Central memory CD8-positive, alpha-beta T cell (primary cell): ENCODE measurements around the gene CFAP210.
A peak's percentile ranks its signal among the peaks of the same experiment; 100 is the strongest.

Experiments
- ATAC-seq: fragments of 150-1000 bp; cut with Tn5 transposase; replicated peaks from 2 replicates; pipeline ENCODE4 v1.10.0; 2022; ENCODE audit warnings: mild to moderate bottlenecking, moderate FRiP score, moderate number of reproducible peaks; ENCODE audit not compliant: poor library complexity, severe bottlenecking; ENCODE audit errors: extremely low read depth
- DNase-seq, 2 donors: peaks; one replicate each; pipeline ENCODE4 v3.0.0; 2021; ENCODE audit warnings: low spot score in 2 of 2
- H3K27ac Mint-ChIP-seq: one replicate; pipeline ENCODE4 v1.8.0; 2022; ENCODE audit warnings: low read depth, mild to moderate bottlenecking, moderate library complexity, mixed read lengths
- H3K27me3 Mint-ChIP-seq: one replicate; pipeline ENCODE4 v1.8.0; 2022; ENCODE audit warnings: mixed read lengths
- H3K36me3 Mint-ChIP-seq: one replicate; pipeline ENCODE4 v1.8.0; 2022; ENCODE audit warnings: mild to moderate bottlenecking, moderate library complexity, mixed read lengths; ENCODE audit not compliant: insufficient read depth
- H3K4me1 Mint-ChIP-seq: one replicate; pipeline ENCODE4 v1.8.0; 2022; ENCODE audit warnings: mixed read lengths
- H3K4me3 Mint-ChIP-seq: one replicate; pipeline ENCODE4 v1.8.0; 2022; ENCODE audit warnings: mild to moderate bottlenecking, moderate library complexity, mixed read lengths
- H3K9me3 Mint-ChIP-seq: one replicate; pipeline ENCODE4 v1.8.0; 2022; ENCODE audit warnings: mixed read lengths

The CFAP210 gene, protein sequence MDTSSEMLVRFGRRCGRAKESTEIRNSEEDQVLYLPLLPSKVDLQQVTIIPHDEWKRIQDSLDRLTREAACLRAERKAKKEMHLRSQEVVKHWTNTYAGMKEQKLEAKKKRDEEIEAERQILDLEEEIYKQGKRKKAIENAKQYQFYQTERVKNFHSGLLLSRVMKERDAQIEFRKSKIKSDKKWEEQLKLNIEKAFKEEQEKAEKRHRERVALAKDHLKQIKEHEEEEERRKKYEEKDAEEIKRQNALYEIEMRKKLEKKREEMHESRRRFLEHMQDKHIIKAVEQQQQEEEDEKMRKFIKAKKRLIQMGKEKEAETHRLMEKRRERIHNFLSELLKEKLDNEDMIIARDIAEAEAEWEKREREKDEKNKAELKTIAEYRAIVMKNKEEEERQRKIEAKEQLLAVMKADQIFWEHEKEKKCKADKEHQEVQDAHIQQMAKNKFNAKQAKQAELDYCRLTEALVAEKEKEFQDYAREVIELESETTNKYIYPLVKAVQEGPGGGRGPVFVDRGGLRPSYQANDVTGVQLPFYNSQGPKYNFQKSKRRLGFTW

DNA sequence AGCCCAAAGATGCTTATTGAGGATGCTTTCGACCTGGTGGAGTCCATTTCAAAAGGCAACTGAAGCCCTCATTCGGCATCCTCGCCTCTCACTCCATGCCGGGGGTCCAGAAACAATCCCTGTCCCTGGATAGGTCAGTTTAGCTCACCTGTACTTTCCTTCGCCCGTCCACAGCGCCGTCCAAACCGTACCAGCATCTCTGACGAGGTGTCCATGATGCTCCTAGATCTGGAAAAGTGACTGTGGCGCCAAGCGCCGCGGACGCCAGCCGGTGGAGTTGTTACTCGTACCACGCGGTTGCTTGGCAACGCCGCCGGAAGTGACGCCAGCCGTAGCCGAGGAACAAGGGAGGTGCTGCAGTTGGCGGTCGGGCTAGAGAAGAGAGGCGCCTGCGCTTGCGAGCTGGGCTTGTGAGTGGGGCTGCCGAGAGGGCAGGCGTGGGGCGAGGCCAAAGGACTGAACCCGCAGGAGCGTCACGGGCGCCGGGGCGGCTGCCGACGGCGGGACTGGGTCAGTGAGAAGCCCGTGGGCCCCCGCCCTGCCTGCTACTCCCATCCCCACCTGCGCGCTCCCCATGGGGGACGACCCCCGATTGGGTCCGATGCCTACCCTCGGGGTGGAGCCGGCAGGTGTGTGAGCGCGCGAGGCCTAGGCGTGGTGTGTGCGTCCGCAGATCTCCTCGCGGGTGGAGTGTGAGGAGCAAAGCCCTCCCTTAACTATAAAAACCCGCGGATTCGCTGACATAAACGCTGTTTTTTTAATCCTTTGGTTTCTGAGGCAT lies at the start of gene CFAP210, which contains the start of gene PHOSPHO2:
TSS of gene CFAP210 (minus strand) at position 293 of the 781 bp plus-strand sequence. CDS start at position 215, 78 bp downstream.
TSS of gene PHOSPHO2 (plus strand) at position 357 of the 781 bp plus-strand sequence. CDS start 6,503 bp downstream, outside the sequence.
- Mint-ChIP-seq H3K4me1 (peaks cover 19% of the 10 kb centered on the region), H3K27me3 (no peaks in the 10 kb centered on the region), H3K9me3 (peaks cover 11% of the 10 kb centered on the region), H3K27ac (peak within 1 kb of the TSS; percentile 99), H3K4me3 (peak within 1 kb of the TSS; percentile 85), H3K36me3 (peaks cover 24% of the 10 kb centered on the region)
- DNase-seq (peak; percentile 99), ATAC-seq (peak; percentile 96)

DNA sequence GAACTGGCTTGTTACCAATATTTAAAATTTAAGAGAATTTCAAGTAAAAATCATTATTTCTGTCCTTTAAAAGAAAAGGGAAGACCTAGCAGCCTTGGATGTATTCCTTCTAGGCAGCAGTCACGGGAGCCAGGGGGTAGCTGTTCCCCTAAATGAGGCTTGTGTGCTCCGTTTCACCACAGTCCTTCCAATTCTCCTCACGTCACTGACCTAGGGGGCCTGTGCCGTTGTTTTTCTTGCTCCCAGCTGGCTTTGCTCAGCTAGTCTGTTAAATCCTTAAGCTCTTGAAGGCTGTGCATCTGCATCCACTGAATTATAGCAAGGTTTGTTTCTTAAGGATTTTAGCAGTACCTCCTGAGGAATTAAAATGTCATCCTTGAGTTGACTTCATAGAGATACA lies 49.3 kb upstream of the CFAP210 start:
- Mint-ChIP-seq H3K36me3 (no peaks in the 10 kb centered on the region), H3K4me1 (no peaks in the 10 kb centered on the region), H3K27ac (no peak overlapping the region), H3K9me3 (no peaks in the 10 kb centered on the region), H3K27me3 (no peaks in the 10 kb centered on the region), H3K4me3 (no peak overlapping the region)
- DNase-seq (no peak), ATAC-seq (no peak)

DNA sequence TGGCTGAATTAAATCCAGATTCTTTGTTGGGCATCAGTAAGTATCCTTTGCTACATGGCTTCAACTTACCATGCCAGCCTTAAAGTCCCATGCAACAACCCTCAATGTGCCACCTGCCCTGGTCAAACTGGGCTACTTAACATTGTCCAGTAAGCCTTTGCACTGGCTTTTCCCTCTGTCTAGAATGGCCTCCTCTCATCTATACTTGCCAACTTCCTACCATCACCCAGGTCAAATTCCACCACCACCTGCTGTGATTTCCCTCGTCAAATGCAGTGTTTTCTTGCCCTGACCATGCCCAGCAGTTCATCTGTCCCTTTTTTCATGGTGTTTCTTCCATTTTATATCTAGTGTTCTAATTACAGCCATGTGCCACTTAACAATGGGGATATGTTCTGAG lies 45.1 kb upstream of the CFAP210 start:
- H3K27ac Mint-ChIP-seq: peak overlapping the region; percentile 1
- ATAC-seq (no peak), DNase-seq (no peak)
- peaks cover 21% of the 10 kb centered on the region for H3K27me3 Mint-ChIP-seq
- H3K4me1 Mint-ChIP-seq: no peaks in the 10 kb centered on the region
- no peak overlapping the region for H3K4me3 Mint-ChIP-seq
- no peaks in the 10 kb centered on the region for H3K36me3 Mint-ChIP-seq
- no peaks in the 10 kb centered on the region for H3K9me3 Mint-ChIP-seq

DNA sequence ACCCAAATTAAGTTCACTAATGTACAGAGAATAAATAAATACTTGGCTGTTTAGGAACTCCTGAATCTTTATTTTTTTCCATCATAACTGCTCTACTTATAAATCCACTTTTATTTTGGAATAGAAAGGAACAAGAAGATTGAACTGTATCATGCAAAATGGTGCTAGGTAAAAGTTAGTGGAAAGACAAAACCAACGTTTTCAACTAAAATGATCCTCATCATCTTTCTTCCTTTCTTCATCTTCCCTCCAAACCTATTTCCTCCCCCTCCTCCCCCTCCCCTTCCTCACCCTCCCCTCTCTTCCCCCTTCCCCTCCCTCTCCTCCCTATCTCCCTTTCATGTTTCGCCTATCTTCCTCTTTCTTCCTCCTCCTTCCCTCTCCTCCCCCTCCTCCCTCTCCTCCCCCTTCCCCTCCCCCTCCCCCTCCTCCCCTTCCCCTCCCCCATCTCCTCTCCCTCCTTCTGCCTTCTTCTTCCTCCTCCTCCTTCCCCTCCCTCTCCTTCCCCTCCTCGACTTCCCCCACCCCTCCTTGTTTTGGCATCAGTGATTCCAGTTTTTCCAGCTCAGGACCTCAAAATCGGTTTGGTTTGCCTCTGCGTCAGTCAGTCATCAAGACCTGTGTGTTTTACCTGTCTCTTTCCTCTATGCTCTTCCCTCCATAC lies 44.5 kb upstream of the CFAP210 start:
- H3K27me3 Mint-ChIP-seq: peaks cover 21% of the 10 kb centered on the region
- H3K4me3 Mint-ChIP-seq: no peak overlapping the region
- ATAC-seq (no peak), DNase-seq (no peak)
- no peaks in the 10 kb centered on the region for H3K36me3 Mint-ChIP-seq
- H3K9me3 Mint-ChIP-seq: no peaks in the 10 kb centered on the region
- H3K4me1 Mint-ChIP-seq: peaks cover 2% of the 10 kb centered on the region
- H3K27ac Mint-ChIP-seq: no peak overlapping the region

DNA sequence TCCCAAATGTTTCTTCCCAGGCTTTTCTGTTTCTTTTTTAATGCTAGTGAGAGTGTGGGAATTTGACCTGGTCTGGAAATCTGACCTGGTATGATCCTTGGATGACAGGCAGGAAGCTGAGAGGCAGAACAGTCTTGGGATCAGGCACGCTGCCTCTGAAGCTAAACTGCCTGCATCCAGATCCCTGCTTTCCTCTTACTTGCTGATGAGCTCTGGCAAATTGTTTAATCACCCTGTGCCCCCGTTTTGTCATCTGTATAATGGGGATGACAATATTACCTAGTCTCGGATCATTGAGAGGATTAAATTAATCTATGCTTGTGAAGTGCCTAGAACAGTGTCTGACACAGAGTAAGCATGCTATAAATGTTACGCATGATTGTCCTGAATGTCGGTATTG lies 42.7 kb upstream of the CFAP210 start:
- no peaks in the 10 kb centered on the region for H3K9me3 Mint-ChIP-seq
- H3K36me3 Mint-ChIP-seq: no peaks in the 10 kb centered on the region
- no peak for DNase-seq
- H3K4me3 Mint-ChIP-seq: no peak overlapping the region
- H3K4me1 Mint-ChIP-seq: peaks cover 19% of the 10 kb centered on the region
- no peak for ATAC-seq
- peaks cover 21% of the 10 kb centered on the region for H3K27me3 Mint-ChIP-seq
- no peak overlapping the region for H3K27ac Mint-ChIP-seq

DNA sequence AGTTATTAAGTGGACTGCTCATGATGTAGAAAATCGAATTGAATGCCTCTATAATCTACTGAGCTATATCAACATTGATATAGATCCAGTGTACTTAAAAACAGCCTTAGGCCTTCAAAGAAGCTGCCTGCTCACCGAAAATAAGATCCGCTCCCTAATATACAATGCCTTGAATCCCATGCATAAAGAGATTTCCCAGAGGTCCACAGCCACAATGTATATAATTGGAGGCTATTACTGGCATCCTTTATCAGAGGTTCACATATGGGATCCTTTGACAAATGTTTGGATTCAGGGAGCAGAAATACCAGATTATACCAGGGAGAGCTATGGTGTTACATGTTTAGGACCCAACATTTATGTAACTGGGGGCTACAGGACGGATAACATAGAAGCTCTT lies 41.4 kb upstream of the CFAP210 start:
- Mint-ChIP-seq H3K4me3 (no peak overlapping the region), H3K4me1 (peaks cover 19% of the 10 kb centered on the region)

DNA sequence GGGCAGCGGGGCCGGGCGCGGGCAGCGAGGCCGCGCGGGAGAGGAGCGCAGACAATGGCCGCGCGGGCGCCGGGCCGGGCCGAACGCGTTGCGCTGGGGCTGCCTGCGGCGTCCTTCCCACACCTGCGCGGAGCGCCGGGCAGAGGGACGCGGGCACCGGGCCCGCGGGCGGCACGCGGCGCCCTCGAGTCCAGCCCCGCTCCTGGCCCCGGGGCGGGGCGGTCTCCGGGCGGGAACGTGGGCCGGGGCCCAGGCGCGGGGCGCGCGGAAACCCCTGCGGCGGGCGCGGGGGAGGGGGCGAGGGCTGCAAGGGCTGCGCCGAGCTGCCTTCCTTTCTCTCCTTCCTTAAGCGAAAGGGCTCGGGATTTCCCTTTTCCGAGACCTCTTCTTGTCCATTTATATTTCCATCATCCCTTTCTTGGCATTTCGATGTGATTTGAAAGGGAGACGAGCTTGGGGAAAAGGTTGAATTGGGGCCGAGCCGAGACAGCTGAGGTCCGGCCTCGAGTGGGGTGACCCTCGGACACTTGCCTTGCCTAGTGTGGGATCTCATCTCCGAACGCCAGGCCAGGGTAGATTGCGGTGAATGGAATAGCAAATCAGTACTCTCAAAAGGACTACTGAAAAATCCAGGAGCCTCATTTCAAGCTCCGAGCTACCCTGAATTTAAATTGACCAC lies 40.1 kb upstream of the CFAP210 start:
- H3K27me3 Mint-ChIP-seq: peaks cover 21% of the 10 kb centered on the region
- no peaks in the 10 kb centered on the region for H3K36me3 Mint-ChIP-seq
- DNase-seq: no peak
- H3K27ac Mint-ChIP-seq: peak overlapping the region; percentile 85
- peak overlapping the region; percentile 91 for H3K4me3 Mint-ChIP-seq
- H3K9me3 Mint-ChIP-seq: no peaks in the 10 kb centered on the region
- H3K4me1 Mint-ChIP-seq: peaks cover 19% of the 10 kb centered on the region
- ATAC-seq: peak; percentile 30

More for the DNA sequence above, 41.4 kb upstream of the CFAP210 start:
- Mint-ChIP-seq H3K27ac (no peak overlapping the region), H3K27me3 (peaks cover 21% of the 10 kb centered on the region), H3K9me3 (no peaks in the 10 kb centered on the region), H3K36me3 (no peaks in the 10 kb centered on the region)
- ATAC-seq (no peak), DNase-seq (no peak)

DNA sequence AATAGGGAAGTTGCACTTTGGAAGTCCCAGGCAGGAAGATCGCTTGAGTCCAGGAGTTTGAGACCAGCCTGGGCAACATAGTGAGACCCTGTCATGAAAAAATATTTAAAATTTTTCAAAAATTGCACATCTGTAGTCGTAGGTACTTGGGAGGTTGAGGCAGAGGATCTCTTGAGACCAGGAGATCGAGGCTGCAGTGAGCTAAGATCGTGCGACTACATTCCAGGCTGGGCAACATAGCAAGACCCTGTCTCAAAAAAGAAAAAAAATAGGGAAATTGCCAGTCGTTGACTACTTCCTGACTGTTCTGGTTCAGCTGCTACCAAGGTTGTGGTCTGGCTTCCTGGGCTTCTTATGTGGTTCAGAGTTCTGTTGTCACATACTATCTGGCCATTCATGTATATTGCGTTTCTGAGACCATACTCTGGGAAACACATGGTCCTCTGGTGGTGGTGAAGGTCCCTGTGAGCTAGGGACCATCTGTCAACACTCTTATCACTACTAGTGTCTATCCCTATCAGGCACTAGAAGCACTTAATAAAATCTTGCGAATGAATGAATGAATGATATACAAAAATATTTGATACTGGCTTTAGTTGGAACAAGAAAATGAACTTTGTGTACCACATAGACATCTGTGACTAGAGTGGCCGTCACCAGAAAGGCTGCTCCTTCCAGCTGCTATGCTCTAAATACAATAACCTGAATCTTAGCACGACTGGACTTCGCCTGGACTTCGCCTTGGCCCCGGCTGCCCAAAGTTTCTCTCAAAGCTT lies 38.6 kb upstream of the CFAP210 start:
- Mint-ChIP-seq H3K27ac (peak overlapping the region; percentile 85), H3K27me3 (peaks cover 21% of the 10 kb centered on the region), H3K4me1 (peaks cover 19% of the 10 kb centered on the region), H3K9me3 (no peaks in the 10 kb centered on the region), H3K36me3 (no peaks in the 10 kb centered on the region), H3K4me3 (peak overlapping the region; percentile 91)
- ATAC-seq: peak; percentile 12
- no peak for DNase-seq

DNA sequence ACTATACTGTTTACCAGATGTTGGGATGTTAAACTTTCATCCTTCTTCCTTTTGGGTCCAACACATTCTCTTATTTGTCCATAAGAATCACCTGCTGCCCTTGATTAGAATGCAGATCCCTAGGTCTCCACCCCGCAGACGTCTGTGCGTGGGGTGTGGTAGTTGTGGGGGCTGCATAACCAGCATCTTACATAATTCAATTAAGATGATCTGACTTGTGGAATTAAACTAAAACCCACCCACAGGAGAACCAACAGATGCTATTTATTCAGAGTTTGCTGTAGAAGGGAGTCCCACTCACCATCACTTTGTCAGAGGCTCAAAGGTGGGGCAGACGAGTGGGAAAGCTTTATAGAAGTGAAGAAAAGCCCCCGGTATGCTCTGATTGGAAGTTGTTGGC lies 37.9 kb upstream of the CFAP210 start:
- Mint-ChIP-seq H3K27me3 (peaks cover 20% of the 10 kb centered on the region), H3K4me1 (peaks cover 19% of the 10 kb centered on the region), H3K4me3 (peak overlapping the region; percentile 21), H3K36me3 (no peaks in the 10 kb centered on the region), H3K27ac (peak overlapping the region; percentile 17), H3K9me3 (no peaks in the 10 kb centered on the region)
- ATAC-seq (no peak), DNase-seq (no peak)

DNA sequence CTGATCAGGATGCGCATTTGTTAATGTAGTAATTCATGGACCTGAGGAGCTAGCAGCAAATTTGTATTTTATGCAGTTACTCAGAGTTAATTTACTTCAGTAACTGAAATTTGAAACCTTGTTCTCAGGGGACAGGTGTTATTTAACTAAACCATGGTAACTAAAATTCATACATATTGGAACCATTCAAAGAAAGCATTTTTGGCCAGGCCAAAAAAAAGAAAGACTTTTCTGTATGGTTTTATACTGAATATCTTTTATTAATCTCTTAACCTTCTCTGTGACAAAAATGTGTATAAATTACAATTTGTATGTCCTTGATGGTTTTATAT lies 35.0 kb upstream of the CFAP210 start:
- Mint-ChIP-seq H3K4me1 (peaks cover 19% of the 10 kb centered on the region), H3K27ac (no peak overlapping the region), H3K36me3 (no peaks in the 10 kb centered on the region), H3K4me3 (no peak overlapping the region), H3K27me3 (peaks cover 4% of the 10 kb centered on the region), H3K9me3 (no peaks in the 10 kb centered on the region)
- DNase-seq (no peak), ATAC-seq (no peak)

DNA sequence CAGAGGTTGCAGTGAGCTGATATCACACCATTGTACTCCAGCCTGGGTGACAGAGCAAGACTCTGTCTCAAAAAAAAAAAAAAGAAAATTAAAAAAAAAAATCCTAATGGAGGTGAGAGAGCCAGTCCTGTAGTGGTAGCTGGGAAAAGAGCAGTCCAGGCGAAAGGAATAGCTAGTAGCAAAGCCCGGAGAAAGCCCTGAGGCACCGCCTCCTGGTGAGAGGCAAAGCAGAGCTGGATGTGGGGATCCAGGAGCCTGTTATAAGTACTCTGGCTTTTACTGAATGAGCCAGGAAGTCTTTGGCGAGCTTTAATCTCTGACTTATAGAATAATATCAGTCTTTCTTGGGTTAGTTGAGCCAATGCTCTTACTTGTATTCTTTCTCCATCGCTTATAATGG lies 32.9 kb upstream of the CFAP210 start:
- H3K27ac Mint-ChIP-seq: no peak overlapping the region
- DNase-seq: no peak
- H3K4me3 Mint-ChIP-seq: no peak overlapping the region
- no peaks in the 10 kb centered on the region for H3K9me3 Mint-ChIP-seq
- no peaks in the 10 kb centered on the region for H3K36me3 Mint-ChIP-seq
- ATAC-seq: no peak
- peaks cover 1% of the 10 kb centered on the region for H3K4me1 Mint-ChIP-seq
- peaks cover 15% of the 10 kb centered on the region for H3K27me3 Mint-ChIP-seq
